Lower leg skin (tissue), 4 donors: ENCODE data around the gene ZNF148. TPM values are rescaled to one million over a fixed set of nuclear protein-coding genes. Genes with fewer than 3 reads are reported as not detected.

Source experiments
- DNase-seq, 2 donors: peaks; one replicate each; pipeline ENCODE4 v3.0.0-alpha.2; 2019; ENCODE audit warnings: low spot score in 2 of 2
- H3K4me3 ChIP-seq: fragments of 200-600 bp; sonication (generic); 2 replicates; pipeline ENCODE4 v1.5.1; 2017; ENCODE audit warnings: mild to moderate bottlenecking, low read depth; ENCODE audit not compliant: poor library complexity, severe bottlenecking
- POLR2A ChIP-seq, 2 donors: fragments of 450-650 bp; IDR thresholded peaks; one replicate each; pipeline ENCODE4 v1.6.1; 2016 to 2017; ENCODE audit warnings: antibody characterized with exemption in 2 of 2, mild to moderate bottlenecking in 1 of 2, moderate library complexity in 1 of 2
- WGBS, 2 donors: methylation state at CpG; one replicate each; pipeline ENCODE4 v1.1.5; 2018; 5-methylcytosine and 5-hydroxymethylcytosine counted together
- intact Hi-C: fragments of 100-400 bp; cut with DNase I; formaldehyde crosslinking; loops from one replicate; pipeline ENCODE4 v1.15.0; 2023; ENCODE audit warnings: low total_unique reads
- total RNA-seq, 4 donors: library from RNA; depleted of rRNA; stranded (reverse); fragments of >200 nt; gene quantifications; one replicate each; pipeline ENCODE4 v1.1.0, GENCODE V29; 2016
- TF ChIP-seq, protein P1 (sequence below), 3 donors: fragments of 450-650 bp; IDR thresholded peaks; one replicate each; pipeline ENCODE4 v1.5.1; 2016; ENCODE audit warnings: antibody characterized with exemption in 3 of 3, mild to moderate bottlenecking in 3 of 3, moderate library complexity in 2 of 3

Gene ZNF148
- total RNA-seq = 10 to 100 TPM; 14.6 to 24.6 (median 17.7) TPM

- intact Hi-C loops = no loop called here
- TF ChIP-seq, protein P1, sequence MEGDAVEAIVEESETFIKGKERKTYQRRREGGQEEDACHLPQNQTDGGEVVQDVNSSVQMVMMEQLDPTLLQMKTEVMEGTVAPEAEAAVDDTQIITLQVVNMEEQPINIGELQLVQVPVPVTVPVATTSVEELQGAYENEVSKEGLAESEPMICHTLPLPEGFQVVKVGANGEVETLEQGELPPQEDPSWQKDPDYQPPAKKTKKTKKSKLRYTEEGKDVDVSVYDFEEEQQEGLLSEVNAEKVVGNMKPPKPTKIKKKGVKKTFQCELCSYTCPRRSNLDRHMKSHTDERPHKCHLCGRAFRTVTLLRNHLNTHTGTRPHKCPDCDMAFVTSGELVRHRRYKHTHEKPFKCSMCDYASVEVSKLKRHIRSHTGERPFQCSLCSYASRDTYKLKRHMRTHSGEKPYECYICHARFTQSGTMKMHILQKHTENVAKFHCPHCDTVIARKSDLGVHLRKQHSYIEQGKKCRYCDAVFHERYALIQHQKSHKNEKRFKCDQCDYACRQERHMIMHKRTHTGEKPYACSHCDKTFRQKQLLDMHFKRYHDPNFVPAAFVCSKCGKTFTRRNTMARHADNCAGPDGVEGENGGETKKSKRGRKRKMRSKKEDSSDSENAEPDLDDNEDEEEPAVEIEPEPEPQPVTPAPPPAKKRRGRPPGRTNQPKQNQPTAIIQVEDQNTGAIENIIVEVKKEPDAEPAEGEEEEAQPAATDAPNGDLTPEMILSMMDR (IDR thresholded peaks at IDR 0.05) = peak in 1 of 3 donors; percentile 96
- no peak for TF ChIP-seq POLR2A (IDR thresholded peaks at IDR 0.05)
- H3K4me3 ChIP-seq = peak within 1 kb of the TSS; percentile 69
- peak; percentile 86 to 97 for DNase-seq
- 1% methylated on average over 39 to 63 of the region's 69 CpGs for WGBS, 2 donors
Observed at GRCh38 chr3:125374996-125375941, at the start of gene ZNF148. ZNF148 (minus strand) TSS chr3:125375325; CDS start chr3:125313640, 61,685 bp downstream.

DNA sequence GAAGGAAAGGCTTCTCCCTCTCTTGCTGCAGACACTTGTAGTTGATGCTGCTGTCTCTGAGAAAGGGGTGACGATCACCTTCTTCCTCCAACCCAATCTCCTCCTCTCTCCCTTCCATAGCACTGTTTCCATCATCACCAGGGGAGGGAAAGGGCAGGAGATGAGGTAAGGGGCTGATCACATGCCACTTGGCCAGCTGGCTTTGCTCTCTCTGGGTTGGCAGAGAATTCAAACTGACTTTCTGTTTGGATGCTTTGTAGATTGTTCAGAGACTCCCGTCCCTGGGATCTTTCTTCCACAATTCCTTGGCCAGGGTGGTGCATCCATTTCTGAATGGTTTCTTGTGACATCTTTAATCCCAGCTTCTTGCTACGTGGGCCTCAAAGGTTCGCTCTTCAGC is 43.2 kb upstream of the ZNF148 start:
- no peak for DNase-seq
- intact Hi-C loops = no loop called here
- no peak for TF ChIP-seq POLR2A (IDR thresholded peaks at IDR 0.05)
- TF ChIP-seq, protein P1 (IDR thresholded peaks at IDR 0.05) = no peak
- H3K4me3 ChIP-seq = no peak overlapping the region
- WGBS, 2 donors = 77 to 89% methylated on average over 4 of the region's 4 CpGs

GRCh38 chr3:125416235-125416634 is 41.1 kb upstream of the ZNF148 start:
- H3K4me3 ChIP-seq = no peak overlapping the region
- intact Hi-C loops = no loop called here
- 81 to 88% methylated on average over 3 of the region's 3 CpGs for WGBS, 2 donors
- TF ChIP-seq, protein P1 (IDR thresholded peaks at IDR 0.05) = no peak
- TF ChIP-seq POLR2A (IDR thresholded peaks at IDR 0.05) = no peak
- no peak for DNase-seq

GRCh38 chr3:125414669-125415068 is 39.5 kb upstream of the ZNF148 start:
- 67 to 80% methylated on average over 8 of the region's 8 CpGs for WGBS, 2 donors
- no peak for TF ChIP-seq POLR2A (IDR thresholded peaks at IDR 0.05)
- TF ChIP-seq, protein P1 (IDR thresholded peaks at IDR 0.05) = no peak
- intact Hi-C loops = loop anchor here (5.0 kb wide), 1 partner anchor 1012 kb away; no protein-coding TSS in a partner anchor
- H3K4me3 ChIP-seq = no peak overlapping the region
- no peak for DNase-seq

DNA sequence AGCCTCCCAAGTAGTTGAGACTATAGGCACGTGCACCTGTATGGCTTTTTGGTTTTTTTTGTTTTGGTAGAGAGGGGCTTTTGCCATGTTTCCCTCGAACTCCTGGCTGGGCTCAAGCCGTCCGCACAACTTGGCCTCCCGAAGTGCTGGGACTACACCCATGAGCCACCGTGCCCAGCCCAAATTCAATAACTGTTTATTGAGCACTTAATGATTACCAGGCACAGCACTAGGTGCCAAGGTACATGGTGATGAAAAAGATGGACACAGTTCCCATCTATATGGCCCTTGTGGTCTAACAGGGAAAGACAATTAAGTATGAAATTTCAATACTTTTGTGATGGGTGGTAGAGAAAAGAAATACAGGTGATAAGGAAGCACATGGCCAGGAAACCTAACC is 35.8 kb upstream of the ZNF148 start:
- intact Hi-C loops = loop anchor here (5.0 kb wide), 1 partner anchor 1009 kb away; no protein-coding TSS in a partner anchor
- no peak for DNase-seq
- TF ChIP-seq, protein P1 (IDR thresholded peaks at IDR 0.05) = no peak
- TF ChIP-seq POLR2A (IDR thresholded peaks at IDR 0.05) = no peak
- 89% methylated on average over 6 of the region's 6 CpGs for WGBS, 2 donors
- H3K4me3 ChIP-seq = no peak overlapping the region
